Smooth muscle cell (in vitro differentiated cells): ENCODE results near the gene DNAAF3. TPM values are rescaled to one million over a fixed set of nuclear protein-coding genes. Genes with fewer than 3 reads are reported as not detected.

Experiments
- DNase-seq: peaks from one replicate; lab custom pipeline; 2025; ENCODE audit not compliant: unreplicated experiment; lab: John Stamatoyannopoulos, UW
- H2AFZ ChIP-seq: fragments of 200-600 bp; sonication (generic); 2 replicates; pipeline ENCODE4 v1.6.0; 2016; ENCODE audit warnings: antibody characterized with exemption, low read depth, mild to moderate bottlenecking
- H3F3A ChIP-seq: fragments of 200-600 bp; sonication (generic); 2 replicates; pipeline ENCODE4 v1.6.0; 2017; ENCODE audit warnings: antibody characterized with exemption, low read depth
- H3K27ac ChIP-seq: fragments of 200-600 bp; sonication (generic); 2 replicates; pipeline ENCODE4 v1.5.1; 2016; ENCODE audit warnings: low read depth, mild to moderate bottlenecking
- H3K27me3 ChIP-seq: fragments of 200-600 bp; sonication (generic); 2 replicates; pipeline ENCODE4 v1.6.1; 2016; ENCODE audit warnings: low read depth, mild to moderate bottlenecking
- H3K36me3 ChIP-seq: fragments of 200-600 bp; sonication (generic); 2 replicates; pipeline ENCODE4 v1.5.1; 2016; ENCODE audit warnings: low read depth
- H3K4me1 ChIP-seq: fragments of 200-600 bp; sonication (generic); 2 replicates; pipeline ENCODE4 v1.5.1; 2016; ENCODE audit warnings: low read depth
- H3K4me2 ChIP-seq: fragments of 200-600 bp; sonication (generic); 2 replicates; pipeline ENCODE4 v1.6.0; 2016; ENCODE audit warnings: mild to moderate bottlenecking
- H3K4me3 ChIP-seq: fragments of 200-600 bp; sonication (generic); 2 replicates; pipeline ENCODE4 v1.5.1; 2016; ENCODE audit warnings: mild to moderate bottlenecking
- H3K79me2 ChIP-seq: fragments of 200-600 bp; sonication (generic); 2 replicates; pipeline ENCODE4 v1.6.0; 2016; ENCODE audit warnings: low read depth, mild to moderate bottlenecking
- H3K9ac ChIP-seq: fragments of 200-600 bp; sonication (generic); 2 replicates; pipeline ENCODE4 v1.6.0; 2016; ENCODE audit warnings: low read depth
- H3K9me3 ChIP-seq: fragments of 200-600 bp; sonication (generic); replicated peaks from 2 replicates; pipeline ENCODE4 v1.5.1; 2016; ENCODE audit warnings: low read depth
- H4K20me1 ChIP-seq: fragments of 200-600 bp; sonication (generic); 2 replicates; pipeline ENCODE4 v1.6.0; 2016; ENCODE audit warnings: low read depth
- CTCF ChIP-seq: fragments of 200-600 bp; sonication (generic); IDR thresholded peaks from 2 replicates; pipeline ENCODE4 v1.5.1; 2017; ENCODE audit warnings: borderline replicate concordance, mild to moderate bottlenecking, antibody characterized with exemption; ENCODE audit not compliant: insufficient read depth, poor library complexity, severe bottlenecking
- WGBS: methylation state at CpG from one replicate; pipeline ENCODE4 v1.1.7; 2016; ENCODE audit warnings: low lambda C conversion rate; 5-methylcytosine and 5-hydroxymethylcytosine counted together
- polyA plus RNA-seq: library from polyadenylated mRNA; unstranded; fragments of >200 nt; fragmentation: Nextera tagmentation; extraction: Ambion mirVana; gene quantifications from 2 replicates; pipeline ENCODE4 v1.2.1, GENCODE V29; 2016
- total RNA-seq: library from RNA; depleted of rRNA; stranded (reverse); fragments of >200 nt; gene quantifications from 2 replicates; pipeline ENCODE4 v1.2.3, GENCODE V29; 2014

The DNAAF3 gene
- total and polyA plus RNA-seq, 2 experiments from 2014 or later = 1.3 to 1.4 TPM

- Histone ChIP-seq H3K79me2 (peaks cover 53% of the 10 kb centered on the region), H2AFZ (no peak overlapping the region), H3K4me2 (no peak overlapping the region), H3K4me3 (no peak overlapping the region), H4K20me1 (peaks cover 88% of the 10 kb centered on the region), H3K27me3 (no peaks in the 10 kb centered on the region), H3K9ac (peak overlapping the region; percentile 73), H3K27ac (peak overlapping the region; percentile 66), H3K9me3 (no peaks in the 10 kb centered on the region), H3K36me3 (no peaks in the 10 kb centered on the region), H3K4me1 (peaks cover 7% of the 10 kb centered on the region), H3F3A (no peaks in the 10 kb centered on the region)
- TF ChIP-seq CTCF = no peak
- 92% methylated on average over 23 of the region's 23 CpGs for WGBS
- no peak for DNase-seq
Observed at GRCh38 chr19:55112777-55113569, 53.4 kb downstream of the DNAAF3 start.

- H3K9me3 ChIP-seq = no peaks in the 10 kb centered on the region
- no peak overlapping the region for H2AFZ ChIP-seq
- H3K27ac ChIP-seq = no peak overlapping the region
- TF ChIP-seq CTCF = no peak
- H4K20me1 ChIP-seq = peaks cover 89% of the 10 kb centered on the region
- no peak for DNase-seq
- H3K4me3 ChIP-seq = no peak overlapping the region
- H3K79me2 ChIP-seq = peaks cover 53% of the 10 kb centered on the region
- H3K9ac ChIP-seq = no peak overlapping the region
- H3K36me3 ChIP-seq = no peaks in the 10 kb centered on the region
- WGBS = 97% methylated on average over 25 of the region's 25 CpGs
- no peaks in the 10 kb centered on the region for H3F3A ChIP-seq
- peaks cover 7% of the 10 kb centered on the region for H3K4me1 ChIP-seq
- H3K27me3 ChIP-seq = no peaks in the 10 kb centered on the region
- H3K4me2 ChIP-seq = no peak overlapping the region
Observed at GRCh38 chr19:55112246-55112776, 54.1 kb downstream of the DNAAF3 start.

- H3K9me3 ChIP-seq = no peaks in the 10 kb centered on the region
- peaks cover 7% of the 10 kb centered on the region for H3K4me1 ChIP-seq
- H3K36me3 ChIP-seq = no peaks in the 10 kb centered on the region
- no peaks in the 10 kb centered on the region for H3F3A ChIP-seq
- H4K20me1 ChIP-seq = peaks cover 92% of the 10 kb centered on the region
- H2AFZ ChIP-seq = no peak overlapping the region
- no peak overlapping the region for H3K9ac ChIP-seq
- DNase-seq = no peak
- no peak overlapping the region for H3K27ac ChIP-seq
- no peak overlapping the region for H3K4me3 ChIP-seq
- 96% methylated on average over 21 of the region's 21 CpGs for WGBS
- H3K4me2 ChIP-seq = no peak overlapping the region
- H3K27me3 ChIP-seq = no peaks in the 10 kb centered on the region
- TF ChIP-seq CTCF = no peak
- H3K79me2 ChIP-seq = peaks cover 51% of the 10 kb centered on the region
Observed at GRCh38 chr19:55111238-55111831, 55.1 kb downstream of the DNAAF3 start.
